Retina (tissue), 1 donor: Measurements from ENCODE around the gene LRRC8D.

ENCODE experiments used
- DNase-seq: peaks from one replicate; pipeline ENCODE4 v3.0.0-alpha.2; 2016

Gene LRRC8D

DNA sequence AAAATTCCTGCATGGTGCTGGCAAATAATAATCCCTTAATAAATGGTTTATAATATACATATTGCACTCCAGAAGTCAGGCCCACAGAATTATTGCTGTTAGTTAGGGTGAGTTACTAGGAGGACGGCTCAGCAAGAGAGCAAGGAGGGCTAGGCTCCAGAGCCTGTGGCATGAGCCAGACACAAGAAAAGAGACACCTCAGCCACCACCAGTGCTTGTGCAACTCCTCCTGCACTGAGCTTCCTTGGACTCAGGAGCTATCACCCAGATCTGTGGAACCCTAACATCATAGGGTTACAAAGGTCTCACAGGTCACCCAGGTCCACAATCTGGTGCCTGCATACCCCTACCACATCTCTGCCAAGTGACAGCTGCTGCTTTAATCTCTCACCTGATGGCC, 12.8 kb upstream of the LRRC8D start:
- DNase-seq = no peak

DNA sequence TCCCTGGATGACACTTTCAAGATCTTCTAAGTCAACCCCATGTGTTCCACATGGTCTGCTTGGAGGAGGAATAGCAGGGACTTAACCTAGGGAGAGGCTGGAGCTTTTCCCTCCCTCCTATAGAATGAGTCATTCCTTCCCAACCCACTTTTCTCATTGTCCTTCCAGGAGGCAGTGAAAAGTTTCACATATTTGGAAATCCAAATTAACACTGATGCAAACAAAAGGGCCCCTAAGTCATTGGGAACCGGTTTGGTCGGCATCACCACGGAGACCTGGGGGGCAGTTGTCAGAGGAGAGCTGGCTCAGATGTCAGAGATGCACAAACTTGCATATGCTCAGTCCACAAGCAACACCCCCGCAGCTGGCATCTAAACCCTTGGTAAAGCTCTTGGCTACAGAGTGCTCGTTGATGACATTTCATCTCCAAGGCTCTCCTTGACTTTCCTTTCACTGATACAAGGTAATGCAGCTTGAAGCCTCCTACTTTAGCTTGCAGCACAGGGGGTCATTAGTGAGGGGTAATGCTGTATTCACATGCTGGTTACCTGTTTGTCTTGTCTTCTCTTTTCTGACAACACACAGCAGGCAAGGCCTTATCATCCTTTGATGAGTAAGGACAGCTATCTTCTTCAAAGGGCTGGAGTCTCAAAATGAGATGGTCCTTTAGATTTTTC, 12.3 kb upstream of the LRRC8D start:
- no peak for DNase-seq

DNA sequence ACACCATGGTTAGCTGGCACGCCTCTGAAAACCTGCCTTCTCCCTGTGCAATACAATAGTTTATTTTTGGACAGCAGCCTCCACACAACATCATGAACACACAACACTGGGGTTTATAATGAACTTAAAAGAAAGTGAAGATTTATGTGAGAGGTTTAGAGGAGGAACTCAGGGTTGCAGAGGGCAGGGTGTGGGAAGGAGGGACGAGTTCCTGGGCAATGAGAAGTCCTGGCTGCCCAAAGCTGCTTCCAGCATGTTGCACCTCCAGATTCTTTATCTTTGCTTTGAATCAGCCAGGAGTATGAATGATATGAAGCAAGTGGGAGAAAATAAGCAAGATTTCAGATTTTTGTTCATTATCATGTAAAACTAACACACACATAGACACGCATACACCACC, 11.3 kb upstream of the LRRC8D start:
- DNase-seq = no peak

DNA sequence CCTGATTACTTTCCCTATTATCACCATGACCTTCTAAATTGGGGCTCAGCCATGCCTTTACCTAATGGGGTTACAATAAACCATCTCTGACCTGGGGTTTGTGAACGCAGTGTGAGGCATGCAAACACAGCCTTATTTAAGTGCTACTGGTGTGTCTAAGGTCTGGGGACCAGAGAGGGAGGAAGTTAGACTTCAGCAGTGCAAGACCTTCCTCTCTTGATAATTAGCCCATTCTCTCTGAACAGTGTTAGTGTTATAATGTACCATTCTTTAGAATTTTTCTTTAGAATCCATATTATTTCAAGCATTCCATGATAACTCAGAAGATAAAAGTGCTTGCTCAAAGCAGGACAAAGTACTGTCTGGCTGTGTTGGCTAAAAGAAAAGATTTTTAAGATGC, 10.5 kb upstream of the LRRC8D start:
- no peak for DNase-seq

DNA sequence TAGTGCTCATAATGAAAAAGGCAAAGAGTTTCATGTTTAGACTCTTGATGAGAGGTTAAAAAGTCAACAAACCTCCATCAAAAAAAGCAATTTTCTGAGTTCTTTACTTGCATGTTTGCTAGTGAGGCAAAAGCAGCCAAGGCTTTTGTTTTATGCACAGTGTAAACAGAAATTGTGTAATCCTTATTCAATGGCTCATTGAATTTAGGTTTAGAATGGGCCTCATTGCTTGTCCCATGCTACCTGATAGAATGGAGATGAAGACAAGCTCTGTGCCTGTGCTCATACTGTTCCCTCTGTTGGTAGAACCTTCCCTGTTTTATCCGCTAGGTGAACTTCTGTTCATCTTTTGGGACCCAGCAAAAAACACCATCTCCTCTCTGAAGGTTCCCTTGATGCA, 10.0 kb upstream of the LRRC8D start:
- DNase-seq = no peak

DNA sequence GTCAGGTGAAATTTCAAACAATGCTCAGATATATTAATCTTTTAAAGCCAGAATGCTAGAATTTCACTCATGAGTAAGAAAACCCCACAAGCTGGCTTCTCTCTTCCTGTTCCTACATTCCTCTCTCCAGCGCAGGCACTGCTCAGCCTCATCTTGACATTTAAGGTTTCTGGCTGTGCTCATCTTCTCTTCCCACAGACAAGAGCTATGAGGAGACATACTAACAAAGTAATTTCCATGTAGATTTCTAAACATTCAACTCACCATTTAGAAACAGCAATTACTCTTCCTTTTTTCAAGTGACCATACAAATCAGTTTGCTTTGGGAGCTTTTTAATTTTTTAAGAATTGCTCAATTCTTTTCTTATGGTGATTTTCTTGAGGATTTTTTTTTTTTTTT, 7.8 kb upstream of the LRRC8D start:
- DNase-seq = no peak

DNA sequence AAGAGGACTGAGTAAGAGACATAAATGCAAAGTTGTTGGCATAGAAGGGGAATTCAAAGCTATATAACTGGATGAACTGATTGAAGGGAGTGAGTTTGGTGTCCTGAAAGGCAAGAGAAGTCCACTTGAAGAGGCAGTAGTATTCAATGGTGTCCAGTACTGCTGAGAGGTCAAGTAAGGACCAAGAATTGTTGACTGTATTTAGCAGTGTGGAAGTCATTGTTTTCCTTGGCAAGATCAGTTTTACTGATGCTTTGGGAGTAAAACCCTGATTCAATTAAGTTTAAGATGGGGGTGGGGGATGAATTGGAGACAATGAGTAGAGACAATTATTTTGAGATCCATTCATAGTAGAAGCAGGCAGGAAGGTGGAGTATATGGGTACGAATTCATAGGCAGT, 5.8 kb upstream of the LRRC8D start:
- no peak for DNase-seq

DNA sequence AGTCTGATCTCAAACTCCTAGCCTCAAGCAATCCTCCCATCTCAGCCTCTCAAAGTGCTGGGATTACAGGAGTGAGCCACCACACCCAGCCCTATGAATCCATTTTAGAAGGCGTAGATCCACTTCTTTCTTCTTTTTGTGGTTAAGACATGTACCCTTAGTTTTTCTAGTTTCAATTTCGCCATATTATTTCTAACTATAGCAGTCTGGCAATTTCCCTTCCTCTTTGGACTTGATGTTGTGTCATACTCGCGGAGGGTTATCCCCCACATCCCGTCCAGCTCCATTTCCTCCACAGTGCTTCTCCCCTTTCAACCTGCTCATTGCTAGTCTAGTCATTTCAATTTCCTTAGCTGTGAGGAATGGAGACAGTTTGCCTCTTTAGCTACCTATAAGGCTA, 5.2 kb upstream of the LRRC8D start:
- DNase-seq = no peak

DNA sequence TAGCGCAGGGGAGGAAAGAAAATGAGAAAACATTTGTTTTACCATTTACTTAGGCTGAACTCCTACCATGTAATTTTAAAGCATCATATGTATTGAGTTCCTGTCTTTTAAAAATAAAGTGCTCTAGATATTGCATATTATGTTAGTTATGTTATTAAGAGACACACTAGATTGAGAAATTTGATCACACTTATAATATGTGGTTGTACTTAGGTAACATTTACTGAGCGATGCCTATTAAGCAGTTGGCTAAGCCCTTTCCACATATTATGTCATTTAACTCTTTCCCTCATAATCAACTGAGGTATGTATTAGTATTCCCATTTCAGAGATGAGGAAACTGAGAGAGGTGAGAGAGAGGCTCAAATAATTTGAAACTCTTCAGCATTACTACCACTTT, 4.5 kb upstream of the LRRC8D start:
- no peak for DNase-seq

DNA sequence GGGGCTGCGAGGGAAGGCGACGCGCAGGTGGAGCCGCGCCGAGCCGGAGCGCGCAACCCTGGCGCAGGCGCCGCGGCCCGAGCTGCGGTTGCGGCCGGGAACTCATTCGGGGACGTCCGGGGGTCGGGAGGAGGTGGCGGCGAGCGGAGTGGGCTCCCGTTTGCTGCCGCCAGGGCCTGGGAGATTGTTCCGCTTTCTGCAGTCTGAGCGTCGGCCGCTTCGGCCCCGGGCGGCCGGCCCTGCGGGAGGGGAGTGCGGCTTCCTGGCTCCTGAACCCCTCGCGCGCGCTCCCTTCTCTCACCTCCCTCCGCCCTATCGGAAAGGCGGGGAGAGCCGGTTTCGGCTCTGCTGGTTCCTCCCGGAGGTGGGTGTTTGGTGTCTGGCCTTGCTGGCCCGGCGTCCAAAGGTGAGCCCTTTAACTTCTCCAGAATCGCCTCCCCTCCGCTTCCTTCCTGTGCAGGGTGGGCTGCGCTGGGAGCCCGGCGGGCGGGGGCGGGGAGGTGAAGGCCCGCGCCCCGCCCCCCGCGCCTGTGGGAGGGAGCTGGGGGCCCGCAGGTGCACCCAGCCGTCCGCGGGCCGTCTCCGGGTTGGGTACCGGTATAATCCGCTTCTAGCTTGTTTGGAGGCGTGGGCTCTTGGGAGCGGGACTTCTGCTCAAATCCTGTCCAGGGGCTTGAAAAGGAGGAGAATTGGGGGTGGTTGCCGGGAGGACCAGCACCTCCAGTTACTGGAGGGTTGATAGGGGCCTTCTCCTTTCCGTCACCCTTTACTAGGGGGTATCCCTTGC, 683 bp downstream of the LRRC8D start:
- DNase-seq = peak; percentile 84

DNA sequence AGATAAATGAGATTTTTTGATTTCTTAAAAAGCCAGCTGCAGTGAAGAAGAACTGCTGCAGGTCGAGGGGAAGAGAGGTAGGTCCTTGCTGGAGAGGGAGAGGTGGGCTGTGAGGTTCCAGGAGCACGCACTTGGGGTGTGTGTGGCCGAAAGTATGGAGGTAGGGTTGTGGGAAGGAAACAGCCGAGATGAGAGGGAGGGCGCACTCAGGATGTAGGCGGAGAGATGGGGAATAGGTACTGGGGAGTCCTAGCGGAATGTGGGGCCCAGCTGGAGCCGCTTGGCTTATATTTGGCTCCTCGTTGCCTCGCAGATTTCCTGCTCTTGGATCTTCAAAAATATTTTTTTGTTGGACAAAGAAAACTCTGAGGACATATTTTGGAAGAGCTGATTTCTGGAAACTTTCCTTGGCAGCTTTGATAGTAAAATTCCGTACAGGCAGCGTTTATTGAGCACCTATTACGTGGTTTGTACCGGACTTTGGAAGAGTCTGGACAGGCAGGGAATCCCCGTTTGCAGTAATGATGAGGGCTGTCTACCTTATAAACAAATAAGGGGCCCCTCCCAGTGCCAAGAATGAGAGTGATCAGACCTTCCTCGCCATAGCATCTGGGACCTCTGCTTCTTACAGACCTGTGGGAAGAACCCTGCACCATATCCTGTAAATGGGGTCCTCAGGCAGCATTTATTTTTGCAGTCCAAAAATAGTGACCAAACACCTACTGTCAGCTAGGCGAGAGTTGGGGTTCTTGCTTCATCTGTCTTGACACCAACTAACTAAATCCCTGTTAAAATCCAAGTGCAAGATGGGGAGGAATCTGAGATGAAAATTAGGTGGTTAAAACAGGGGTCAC, 1.5 kb downstream of the LRRC8D start:
- no peak for DNase-seq

DNA sequence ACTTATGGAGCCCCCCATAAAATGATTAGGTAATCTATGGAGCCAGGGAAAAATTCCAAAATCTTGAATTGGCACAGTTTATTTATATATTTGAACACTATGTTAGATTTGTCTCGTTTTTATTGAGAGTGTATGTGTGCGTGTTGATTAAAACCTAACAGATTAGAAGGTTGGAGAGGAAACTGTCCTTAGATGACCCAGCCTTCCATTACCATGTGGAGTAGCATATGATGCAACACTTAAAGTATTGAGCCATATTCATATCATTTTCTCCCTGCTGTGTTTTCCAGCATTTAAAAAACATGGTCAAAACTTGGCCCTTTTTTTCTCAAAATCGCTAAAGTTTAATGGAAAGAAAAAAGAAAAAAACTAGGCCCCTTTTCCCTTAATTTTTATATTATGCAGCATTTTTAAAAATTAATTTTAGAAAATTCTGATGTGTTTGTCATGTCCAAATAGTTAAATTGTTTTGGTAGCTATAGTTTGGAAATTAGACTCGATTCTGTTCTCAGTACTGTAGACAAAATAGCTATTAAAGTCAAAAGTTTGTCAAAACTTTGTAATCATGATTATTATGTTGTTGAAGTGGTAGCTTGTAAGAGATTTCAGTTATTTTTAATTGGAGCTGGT, 2.3 kb downstream of the LRRC8D start:
- no peak for DNase-seq

DNA sequence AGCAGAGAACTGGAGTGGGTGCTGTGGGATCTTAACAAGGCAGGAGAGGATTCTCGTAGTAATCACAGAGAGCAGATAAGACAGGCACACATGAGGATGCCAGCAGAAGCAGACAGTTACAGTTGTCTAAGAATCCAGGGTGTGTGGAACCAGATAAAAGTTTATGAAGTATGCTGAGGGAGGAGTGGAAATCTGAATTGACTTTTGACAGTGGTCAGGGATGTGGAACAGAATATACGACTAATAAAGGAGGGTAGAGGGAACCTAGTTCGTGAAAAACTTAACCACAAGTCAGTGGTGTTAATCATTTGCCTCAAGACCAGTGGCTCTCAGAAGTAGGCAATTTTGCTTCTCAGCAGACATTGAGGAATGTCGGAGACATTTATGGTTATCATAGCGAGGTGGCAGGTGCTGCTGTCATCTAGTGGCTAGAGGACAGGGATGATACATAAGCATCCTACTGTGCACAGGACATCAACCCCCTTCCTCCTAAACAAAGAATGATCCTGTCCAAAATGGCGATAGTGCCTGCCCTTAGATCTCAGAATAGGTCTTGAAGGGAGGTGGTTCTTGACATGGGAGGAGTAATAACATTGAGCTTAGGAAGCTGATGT, 3.0 kb downstream of the LRRC8D start:
- no peak for DNase-seq

DNA sequence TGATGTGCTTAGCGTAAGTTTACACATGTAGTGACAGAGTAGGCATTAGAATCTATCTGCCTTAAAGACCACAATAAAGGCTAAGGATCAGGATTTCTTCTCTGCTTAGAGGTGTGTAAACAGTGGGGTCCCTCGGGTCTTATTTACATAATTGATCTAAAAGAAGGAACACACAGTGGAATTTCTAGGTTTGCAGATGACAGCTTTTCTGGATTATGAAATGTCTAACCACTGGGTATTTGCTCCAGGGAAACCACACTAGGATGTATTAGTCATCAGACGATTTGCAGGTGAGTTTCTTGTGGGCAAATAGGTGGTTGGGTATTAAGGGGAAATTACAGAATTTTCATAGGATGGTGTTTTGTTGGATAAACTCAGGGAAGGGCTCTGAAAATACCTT, 5.8 kb downstream of the LRRC8D start:
- DNase-seq = no peak

DNA sequence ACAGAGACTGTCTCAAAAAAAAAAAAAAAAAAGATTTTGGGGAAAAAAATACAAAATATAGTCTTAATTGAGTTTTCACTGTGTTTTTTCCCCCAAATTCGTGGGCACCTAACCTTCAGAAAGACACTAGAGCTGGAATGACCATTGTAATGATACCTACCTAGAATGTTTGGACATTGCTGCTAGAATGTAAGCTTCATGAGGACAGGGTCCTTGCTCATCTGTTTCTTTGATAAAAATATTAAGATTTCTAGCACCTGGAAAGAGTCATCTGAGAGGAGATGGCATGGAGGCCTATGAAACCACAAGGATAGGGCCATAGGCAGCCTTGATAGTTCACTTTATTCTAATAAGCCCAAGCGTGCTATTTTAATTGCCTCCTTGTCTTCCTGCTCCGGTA, 6.5 kb downstream of the LRRC8D start:
- no peak for DNase-seq

DNA sequence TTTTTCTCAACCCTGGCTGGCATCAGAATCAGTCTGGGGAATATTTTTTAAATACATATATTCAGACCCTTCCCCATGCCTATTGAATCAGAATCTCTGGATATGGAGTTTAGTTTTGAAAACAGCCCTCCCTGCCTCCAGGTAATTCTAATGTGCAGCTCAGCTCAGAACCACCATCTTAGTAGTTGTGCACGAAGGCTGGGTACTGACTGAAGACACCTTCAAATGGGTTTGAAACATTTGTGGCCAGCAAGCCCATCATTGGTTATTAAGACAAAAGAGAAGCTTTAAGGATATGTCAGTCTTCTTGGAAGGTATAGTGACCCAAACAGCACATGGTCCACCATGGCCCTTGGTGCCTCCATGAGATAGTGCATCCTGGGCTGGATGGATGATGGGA, 7.1 kb downstream of the LRRC8D start:
- no peak for DNase-seq

DNA sequence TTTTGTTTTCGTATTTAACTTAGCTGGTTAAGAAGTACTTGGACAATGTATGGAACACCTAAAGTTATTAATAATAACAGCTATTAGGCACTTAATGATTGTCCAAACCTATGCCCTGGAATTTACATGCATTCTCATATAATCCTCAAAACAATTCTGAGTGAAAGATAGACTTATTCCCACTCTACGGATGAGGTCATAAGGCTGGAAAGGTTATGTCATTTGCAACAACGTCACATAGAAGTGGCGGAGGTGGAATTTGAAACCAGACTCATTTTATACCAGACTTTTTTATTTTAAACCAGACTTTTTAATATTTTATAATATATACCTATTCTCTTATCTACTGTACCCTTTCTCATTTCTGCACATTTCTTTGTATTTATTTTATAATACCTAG, 8.4 kb downstream of the LRRC8D start:
- DNase-seq = no peak

DNA sequence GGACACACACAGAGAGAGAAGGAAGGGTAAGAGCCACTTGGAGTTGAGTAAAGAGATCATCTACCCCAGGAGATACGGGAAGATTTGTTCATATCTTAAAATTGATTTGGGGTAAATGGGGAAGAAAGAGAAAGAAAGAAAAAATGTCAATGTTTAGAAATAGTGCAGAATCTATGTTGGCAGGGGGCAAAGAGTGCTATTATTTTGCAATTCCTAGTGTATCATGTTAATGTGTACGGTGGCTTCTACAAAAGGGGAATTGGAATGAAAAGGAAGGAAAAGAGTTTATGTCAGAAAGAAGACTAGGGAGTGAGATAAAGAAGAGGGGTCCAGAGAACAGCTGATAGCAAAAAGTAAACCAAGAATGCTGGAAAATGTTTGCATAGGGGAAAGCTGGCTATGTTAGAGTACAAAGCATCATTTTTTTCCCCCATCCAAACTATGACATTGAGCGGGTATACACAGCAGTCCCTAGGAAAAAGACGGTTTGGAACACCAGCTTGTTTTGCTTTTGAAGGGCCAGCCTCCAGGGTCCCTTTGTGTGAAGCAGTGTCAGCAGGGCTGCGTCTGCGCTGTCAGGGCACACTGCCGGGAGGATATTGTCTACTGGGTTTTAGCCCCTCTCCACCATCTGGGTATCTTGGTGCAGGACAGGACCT, 10.8 kb downstream of the LRRC8D start:
- peak; percentile 55 for DNase-seq

DNA sequence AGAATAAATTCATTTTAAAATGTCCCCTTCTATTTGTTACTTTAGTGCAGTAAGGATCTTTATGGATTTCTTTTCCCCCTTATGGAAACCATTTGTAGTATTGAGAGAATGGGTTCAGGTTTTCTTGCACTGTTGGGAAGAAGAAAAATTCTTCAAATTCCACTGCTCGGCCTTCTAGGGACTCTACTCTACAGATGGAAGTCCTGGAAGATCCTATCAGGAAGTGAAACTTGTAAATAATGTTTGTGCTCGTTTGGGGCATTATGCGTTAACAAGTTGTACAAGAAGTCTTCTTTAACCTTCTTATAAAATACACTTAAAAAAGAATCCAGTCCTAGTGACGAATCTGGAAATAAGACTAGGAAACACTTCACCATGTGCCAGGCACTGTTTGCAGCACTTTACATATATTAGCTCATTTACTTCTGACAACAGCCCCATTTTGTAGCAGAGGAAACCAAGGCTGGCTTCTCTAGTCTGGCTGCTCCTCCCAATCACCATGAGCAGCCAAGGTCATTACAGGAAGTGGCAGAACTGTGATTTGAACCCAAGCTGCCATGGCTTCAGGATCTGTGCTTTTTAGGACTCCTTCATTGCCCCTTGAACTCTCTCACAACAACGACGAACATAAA, 11.8 kb downstream of the LRRC8D start:
- DNase-seq = no peak

DNA sequence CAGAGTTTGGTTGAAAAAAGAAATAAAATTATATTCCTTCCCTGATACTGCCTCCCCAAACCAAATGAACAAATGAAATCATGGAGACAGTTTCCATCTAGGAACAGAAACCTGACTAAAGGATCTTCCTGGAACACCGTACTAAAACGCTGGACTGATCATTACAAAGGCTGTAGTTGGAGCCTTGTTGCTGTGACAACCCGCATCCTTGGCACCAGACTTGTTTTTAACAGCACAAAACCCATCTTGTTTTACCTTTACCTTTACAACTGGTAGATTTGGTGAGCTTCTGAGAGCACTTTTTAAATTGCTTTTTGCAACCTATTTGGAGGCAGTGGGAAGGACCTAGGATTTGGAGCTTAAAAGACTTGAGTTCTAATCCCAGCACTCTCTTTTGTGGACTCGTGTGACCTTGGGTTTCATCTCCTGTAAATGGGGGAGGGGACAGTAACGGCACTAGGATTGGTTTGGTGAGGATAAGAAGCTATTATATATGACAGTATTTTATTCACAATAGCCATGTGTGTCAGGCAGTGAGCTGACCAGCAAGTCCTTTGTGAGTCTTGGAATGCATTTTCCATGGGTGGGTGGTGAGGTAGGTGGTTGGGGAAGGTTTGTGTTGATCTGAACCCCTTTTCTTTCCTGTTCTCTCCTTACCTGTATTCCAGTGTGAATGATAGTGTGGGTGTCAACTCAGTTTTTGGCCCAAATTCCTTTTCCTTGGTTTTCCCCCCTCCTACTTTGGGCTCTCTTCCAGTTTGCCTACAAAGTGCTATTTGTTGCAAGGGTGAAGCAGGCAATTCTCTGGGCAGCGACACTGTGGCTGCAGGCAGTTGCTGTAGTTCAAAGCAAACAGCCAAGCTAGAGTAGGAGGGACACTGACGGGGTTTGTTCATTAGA, 12.6 kb downstream of the LRRC8D start:
- DNase-seq = no peak
